Sigmoid colon (tissue), 7 donors: Measurements from ENCODE around the gene RPH3AL. TPM values are rescaled to one million over a fixed set of nuclear protein-coding genes. Genes with fewer than 3 reads are reported as not detected.
"Not testable (repeated sequence)": the region's sequence is repeated elsewhere in the genome, so short reads cannot be mapped to it uniquely, and the experiment has no call there.

Experiments used
- DNase-seq: peaks from one replicate; pipeline ENCODE4 v3.0.0-alpha.2; 2019
- H3K27ac ChIP-seq, 4 donors: fragments of 200-600 bp; sonication (generic); one replicate each; pipeline ENCODE4 v1.5.1; 2016 to 2019; ENCODE audit warnings: mild to moderate bottlenecking in 1 of 4
- H3K27me3 ChIP-seq, 3 donors: fragments of 200-600 bp; sonication (generic); one replicate each; pipeline ENCODE4 v1.5.1; 2019; ENCODE audit warnings: mild to moderate bottlenecking in 1 of 3
- H3K36me3 ChIP-seq, 4 donors: fragments of 200-600 bp; sonication (generic); one replicate each; pipeline ENCODE4 v1.5.1; 2016 to 2019
- H3K4me1 ChIP-seq, 4 donors: fragments of 200-600 bp; sonication (generic); one replicate each; pipeline ENCODE4 v1.5.1; 2017 to 2019
- H3K4me3 ChIP-seq, 4 donors: fragments of 200-600 bp; sonication (generic); one replicate each; pipeline ENCODE4 v1.5.1; 2017 to 2019; ENCODE audit warnings: mild to moderate bottlenecking in 2 of 4, moderate library complexity in 1 of 4
- H3K9me3 ChIP-seq, 4 donors: fragments of 200-600 bp in 3 of 4; sonication (generic) in 3 of 4; one replicate each; pipeline versions ENCODE4 v1.5.1 to v1.6.1; 2013 to 2019
- CTCF ChIP-seq, 4 experiments: fragments of 450-650 bp in 3 of 4; fragments of 200-600 bp in 1 of 4; IDR thresholded peaks; one replicate each; pipeline ENCODE4 v1.5.1; 2016 to 2019; ENCODE audit warnings: antibody characterized with exemption in 4 of 4, mild to moderate bottlenecking in 3 of 4, moderate library complexity in 2 of 4
- EP300 ChIP-seq, 4 donors: sonication (generic); formaldehyde crosslinking; IDR thresholded peaks; one replicate each; pipeline ENCODE4 v1.6.1; 2017; ENCODE audit warnings: antibody characterized with exemption in 4 of 4
- POLR2A ChIP-seq, 2 donors: fragments of 450-650 bp; IDR thresholded peaks; one replicate each; pipeline ENCODE4 v1.6.1; 2016; ENCODE audit warnings: antibody characterized with exemption in 2 of 2, mild to moderate bottlenecking in 2 of 2, moderate library complexity in 2 of 2
- POLR2AphosphoS5 ChIP-seq, 4 donors: sonication (generic); formaldehyde crosslinking; IDR thresholded peaks; one replicate each; pipeline ENCODE4 v1.6.1; 2017; ENCODE audit warnings: antibody characterized with exemption in 4 of 4
- WGBS, 2 donors: extraction: QIAGEN DNeasy Blood & Tissue Kit; methylation state at CpG; one replicate each; pipeline ENCODE4 v1.1.7; 2013; 5-methylcytosine and 5-hydroxymethylcytosine counted together
- intact Hi-C: fragments of 100-400 bp; cut with DNase I; formaldehyde crosslinking; loops from one replicate; pipeline ENCODE4 v1.15.1; 2023
- polyA plus RNA-seq, 3 donors: library from polyadenylated mRNA; stranded (reverse); fragments of 200-250 nt; gene quantifications; one replicate each; pipeline ENCODE4 v1.2.3, GENCODE V29; 2013
- total RNA-seq, 4 donors: library from RNA; depleted of rRNA; stranded (reverse); fragments of >200 nt; gene quantifications; one replicate each; pipeline ENCODE4 v1.1.0, GENCODE V29; 2016
- donor health status: healthy with polysubstance abuse.
- donor health status: Bipolar disorder and iron deficiency.
- donor health status: healthy.

RPH3AL gene
- total and polyA plus RNA-seq, 7 donors = 1.8 to 23.1 (median 12.7) TPM

GRCh38 chr17:236641-237405 lies 115.8 kb downstream of the RPH3AL start:
- Histone ChIP-seq H3K27ac (no peak overlapping the region), H3K4me3 (no peak overlapping the region), H3K4me1 (no peaks in the 10 kb centered on the region), H3K36me3 (no peaks in the 10 kb centered on the region), H3K9me3 (no peaks in the 10 kb centered on the region), H3K27me3 (no peaks in the 10 kb centered on the region)
- intact Hi-C loops = no loop called here
- WGBS, 2 donors = 92 to 95% methylated on average over 34 of the region's 34 CpGs
- peak; percentile 53 for DNase-seq
- TF ChIP-seq POLR2AphosphoS5 (IDR thresholded peaks at IDR 0.05) = no peak
- TF ChIP-seq CTCF (IDR thresholded peaks at IDR 0.05) = no peak
- no peak for TF ChIP-seq EP300 (IDR thresholded peaks at IDR 0.05)
- no peak for TF ChIP-seq POLR2A (IDR thresholded peaks at IDR 0.05)

- Histone ChIP-seq H3K4me1 (no peaks in the 10 kb centered on the region), H3K27me3 (no peaks in the 10 kb centered on the region), H3K27ac (no peak overlapping the region), H3K36me3 (no peaks in the 10 kb centered on the region), H3K4me3 (no peak overlapping the region), H3K9me3 (no peaks in the 10 kb centered on the region)
- 96 to 97% methylated on average over 26 of the region's 26 CpGs for WGBS, 2 donors
- DNase-seq = peak; percentile 62
- intact Hi-C loops = no loop called here
- no peak for TF ChIP-seq POLR2AphosphoS5 (IDR thresholded peaks at IDR 0.05)
- no peak for TF ChIP-seq EP300 (IDR thresholded peaks at IDR 0.05)
- TF ChIP-seq CTCF (IDR thresholded peaks at IDR 0.05) = no peak
- TF ChIP-seq POLR2A (IDR thresholded peaks at IDR 0.05) = no peak
Measured at GRCh38 chr17:235831-236640, 116.6 kb downstream of the RPH3AL start.

GRCh38 chr17:234994-235830 lies 117.4 kb downstream of the RPH3AL start:
- intact Hi-C loops, H3K4me3 ChIP-seq, H3K27me3 ChIP-seq, H3K9me3 ChIP-seq, H3K4me1 ChIP-seq, H3K36me3 ChIP-seq: not testable (repeated sequence)
- H3K27ac ChIP-seq = peak overlapping the region in 2 of 4 donors; percentile 18 to 69
- 87% methylated on average over 48 of the region's 48 CpGs for WGBS, 2 donors
- DNase-seq = peak; percentile 39

- 48 to 62% methylated on average over 21 to 22 of the region's 23 CpGs for WGBS, 2 donors
- H3K27ac ChIP-seq = peak overlapping the region; percentile 18 to 69 (median 58)
- peak; percentile 60 for DNase-seq
- H3K4me3 ChIP-seq, H3K9me3 ChIP-seq, intact Hi-C loops, H3K27me3 ChIP-seq, H3K36me3 ChIP-seq, H3K4me1 ChIP-seq: not testable (repeated sequence)
Measured at GRCh38 chr17:234163-234993, 118.2 kb downstream of the RPH3AL start.

GRCh38 chr17:233473-233941 lies 119.1 kb downstream of the RPH3AL start:
- 52 to 67% methylated on average over 11 of the region's 11 CpGs for WGBS, 2 donors
- intact Hi-C loops = no loop called here
- TF ChIP-seq CTCF (IDR thresholded peaks at IDR 0.05) = no peak
- TF ChIP-seq POLR2A (IDR thresholded peaks at IDR 0.05) = no peak
- TF ChIP-seq POLR2AphosphoS5 (IDR thresholded peaks at IDR 0.05) = no peak
- TF ChIP-seq EP300 (IDR thresholded peaks at IDR 0.05) = no peak
- Histone ChIP-seq H3K27ac (peak overlapping the region; percentile 23 to 69 (median 48)), H3K4me3 (no peak overlapping the region), H3K27me3 (no peaks in the 10 kb centered on the region), H3K36me3 (no peaks in the 10 kb centered on the region), H3K9me3 (no peaks in the 10 kb centered on the region), H3K4me1 (no peaks in the 10 kb centered on the region)
- peak; percentile 49 for DNase-seq
